Measurements from ENCODE around the gene SUSD6.
A peak's percentile ranks its signal among the peaks of the same experiment; 100 is the strongest.
"Not testable (repeated sequence)": the region's sequence is repeated elsewhere in the genome, so short reads cannot be mapped to it uniquely, and the experiment has no call there.

SUSD6 gene

GRCh38 chr14:69644814-69645213 is 33.4 kb downstream of the SUSD6 start:
- no peak for DNase-seq (ENCODE audit: low read depth in 2 of 2)
- no peak overlapping the region for H3K4me3 ChIP-seq (replicated peaks in 1 of 2; ENCODE audit: low read depth in 2 of 2, low read length in 2 of 2)
- no peak for TF ChIP-seq CTCF (IDR thresholded peaks at IDR 0.05; ENCODE audit: low read depth, low read length)

- DNase-seq (ENCODE audit: low read depth in 2 of 2), result no peak
- H3K4me3 ChIP-seq (replicated peaks in 1 of 2; ENCODE audit: low read depth in 2 of 2, low read length in 2 of 2), result no peak overlapping the region
- TF ChIP-seq CTCF (IDR thresholded peaks at IDR 0.05; ENCODE audit: low read depth, low read length), result no peak
These were observed 35.8 kb downstream of the SUSD6 start for GRCh38 chr14:69647213-69647612.

- not testable (repeated sequence) for DNase-seq (ENCODE audit: low read depth in 2 of 2); H3K4me3 ChIP-seq (replicated peaks in 1 of 2; ENCODE audit: low read depth in 2 of 2, low read length in 2 of 2)
These were observed 36.2 kb downstream of the SUSD6 start for GRCh38 chr14:69647642-69648041.

- no peak for TF ChIP-seq CTCF (IDR thresholded peaks at IDR 0.05; ENCODE audit: low read depth, low read length)
- DNase-seq (ENCODE audit: low read depth in 2 of 2), result peak; percentile 63 to 69
- no peak overlapping the region for H3K4me3 ChIP-seq (replicated peaks in 1 of 2; ENCODE audit: low read depth in 2 of 2, low read length in 2 of 2)
These were observed 37.4 kb downstream of the SUSD6 start for GRCh38 chr14:69648480-69649451.

GRCh38 chr14:69650948-69651369 is 39.6 kb downstream of the SUSD6 start:
- no peak overlapping the region for H3K4me3 ChIP-seq (replicated peaks in 1 of 2; ENCODE audit: low read depth in 2 of 2, low read length in 2 of 2)
- peak; percentile 51 to 65 for DNase-seq (ENCODE audit: low read depth in 2 of 2)
- TF ChIP-seq CTCF (IDR thresholded peaks at IDR 0.05; ENCODE audit: low read depth, low read length), result no peak

GRCh38 chr14:69651664-69652063 is 40.3 kb downstream of the SUSD6 start:
- TF ChIP-seq CTCF (IDR thresholded peaks at IDR 0.05; ENCODE audit: low read depth, low read length), result no peak
- no peak for DNase-seq (ENCODE audit: low read depth in 2 of 2)
- no peak overlapping the region for H3K4me3 ChIP-seq (replicated peaks in 1 of 2; ENCODE audit: low read depth in 2 of 2, low read length in 2 of 2)

GRCh38 chr14:69652942-69653684 is 41.7 kb downstream of the SUSD6 start:
- no peak overlapping the region for H3K4me3 ChIP-seq (replicated peaks in 1 of 2; ENCODE audit: low read depth in 2 of 2, low read length in 2 of 2)
- TF ChIP-seq CTCF (IDR thresholded peaks at IDR 0.05; ENCODE audit: low read depth, low read length), result no peak
- DNase-seq (ENCODE audit: low read depth in 2 of 2), result peak in 1 of 2 donors; percentile 50
